ENCODE results near the gene RPP40. TPM values are rescaled to one million over a fixed set of nuclear protein-coding genes. Genes with fewer than 3 reads are reported as not detected.

Gene RPP40
- total RNA-seq, 2 donors from 2014 or later, result 8.4 to 9.0 TPM

- Mint-ChIP-seq H3K36me3 (ENCODE audit: low read depth) (peaks cover 11% of the 10 kb centered on the region), H3K27me3 (ENCODE audit: insufficient read depth) (no peaks in the 10 kb centered on the region), H3K4me3 (no peak overlapping the region), H3K27ac (no peak overlapping the region), H3K4me1 (peaks cover 3% of the 10 kb centered on the region), H3K9me3 (no peaks in the 10 kb centered on the region)
- H3K4me3 ChIP-seq (ENCODE audit: low read length), result no peak overlapping the region
- H3K36me3 ChIP-seq (ENCODE audit: control insufficient read depth, insufficient read depth, low read length), result peaks cover 26% of the 10 kb centered on the region
- 83 to 100% methylated on average over 1 to 2 of the region's 3 CpGs for WGBS, 2 experiments (ENCODE audit: insufficient coverage in 1 of 2, insufficient read length in 1 of 2)
- no peaks in the 10 kb centered on the region for H3K9me3 ChIP-seq (ENCODE audit: control insufficient read depth, low read length)
- no peak overlapping the region for H3K9ac ChIP-seq (ENCODE audit: extremely low read depth, low read length, poor library complexity, severe bottlenecking)
- no peak overlapping the region for H3K27ac ChIP-seq (ENCODE audit: low read depth, low read length)
- no peaks in the 10 kb centered on the region for H3K27me3 ChIP-seq (ENCODE audit: control insufficient read depth, insufficient read depth, low read length, poor library complexity, severe bottlenecking)
- H3K4me1 ChIP-seq (ENCODE audit: control insufficient read depth, insufficient read depth, low read length), result no peaks in the 10 kb centered on the region
- TF ChIP-seq CTCF (conservative IDR thresholded peaks at IDR 0.05), result no peak
- DNase-seq, result no peak
These were observed 45.2 kb downstream of the RPP40 start for GRCh38 chr6:4958624-4959023.

- Histone ChIP-seq H3K9me3 (ENCODE audit: control insufficient read depth, low read length) (no peaks in the 10 kb centered on the region), H3K9ac (ENCODE audit: extremely low read depth, low read length, poor library complexity, severe bottlenecking) (no peak overlapping the region), H3K27me3 (ENCODE audit: control insufficient read depth, insufficient read depth, low read length, poor library complexity, severe bottlenecking) (no peaks in the 10 kb centered on the region), H3K4me3 (ENCODE audit: low read length) (no peak overlapping the region), H3K27ac (ENCODE audit: low read depth, low read length) (no peak overlapping the region), H3K36me3 (ENCODE audit: control insufficient read depth, insufficient read depth, low read length) (peaks cover 26% of the 10 kb centered on the region), H3K4me1 (ENCODE audit: control insufficient read depth, insufficient read depth, low read length) (no peaks in the 10 kb centered on the region)
- 83 to 94% methylated on average over 6 to 9 of the region's 9 CpGs for WGBS, 2 experiments (ENCODE audit: insufficient coverage in 1 of 2, insufficient read length in 1 of 2)
- no peaks in the 10 kb centered on the region for H3K9me3 Mint-ChIP-seq
- no peak overlapping the region for H3K27ac Mint-ChIP-seq
- no peaks in the 10 kb centered on the region for H3K27me3 Mint-ChIP-seq (ENCODE audit: insufficient read depth)
- peaks cover 15% of the 10 kb centered on the region for H3K36me3 Mint-ChIP-seq (ENCODE audit: low read depth)
- DNase-seq, result peak; percentile 85
- peak; percentile 71 for TF ChIP-seq CTCF (conservative IDR thresholded peaks at IDR 0.05)
- peaks cover 3% of the 10 kb centered on the region for H3K4me1 Mint-ChIP-seq
- H3K4me3 Mint-ChIP-seq, result no peak overlapping the region
These were observed 46.2 kb downstream of the RPP40 start for GRCh38 chr6:4957521-4958231.

- Histone ChIP-seq H3K36me3 (ENCODE audit: control insufficient read depth, insufficient read depth, low read length) (peaks cover 31% of the 10 kb centered on the region), H3K4me1 (ENCODE audit: control insufficient read depth, insufficient read depth, low read length) (no peaks in the 10 kb centered on the region), H3K27ac (ENCODE audit: low read depth, low read length) (no peak overlapping the region), H3K9me3 (ENCODE audit: control insufficient read depth, low read length) (no peaks in the 10 kb centered on the region), H3K9ac (ENCODE audit: extremely low read depth, low read length, poor library complexity, severe bottlenecking) (no peak overlapping the region), H3K27me3 (ENCODE audit: control insufficient read depth, insufficient read depth, low read length, poor library complexity, severe bottlenecking) (no peaks in the 10 kb centered on the region), H3K4me3 (ENCODE audit: low read length) (no peak overlapping the region)
- H3K9me3 Mint-ChIP-seq, result no peaks in the 10 kb centered on the region
- no peak for DNase-seq
- H3K4me1 Mint-ChIP-seq, result peaks cover 3% of the 10 kb centered on the region
- WGBS, 2 experiments (ENCODE audit: insufficient coverage in 1 of 2, insufficient read length in 1 of 2), result 95 to 100% methylated on average over 2 to 3 of the region's 5 CpGs
- no peak overlapping the region for H3K27ac Mint-ChIP-seq
- TF ChIP-seq CTCF (conservative IDR thresholded peaks at IDR 0.05), result no peak
- no peaks in the 10 kb centered on the region for H3K27me3 Mint-ChIP-seq (ENCODE audit: insufficient read depth)
- H3K36me3 Mint-ChIP-seq (ENCODE audit: low read depth), result peaks cover 25% of the 10 kb centered on the region
- H3K4me3 Mint-ChIP-seq, result no peak overlapping the region
These were observed 47.2 kb downstream of the RPP40 start for GRCh38 chr6:4956625-4957024.
